GM12878 (cell line): Measurements from ENCODE around the gene SPATA32. TPM values are rescaled to one million over a fixed set of nuclear protein-coding genes. Genes with fewer than 3 reads are reported as not detected.

ENCODE experiments used
- ATAC-seq: fragments of 200-7000 bp; cut with Tn5 transposase; 3 replicates; pipeline ENCODE4 v1.9.1; 2020; ENCODE audit warnings: mild to moderate bottlenecking, moderate library complexity
- BruUV-seq: library from RNA; stranded (reverse); fragments of 400-500 nt; replicated peaks from 2 replicates; lab custom pipeline; 2021; lab: Mats Ljungman, UMichigan
- CTCF ChIA-PET: fragments of 300-600 bp; sonication (Branson Sonifier 250); formaldehyde crosslinking; extraction: SDS; loops from one replicate; lab custom pipeline; 2021; ENCODE audit warnings: inconsistent platforms; lab: Yijun Ruan, JAX
- POLR2A ChIA-PET: fragments of 350-600 bp; formaldehyde crosslinking; extraction: SDS; loops from one replicate; lab custom pipeline; 2021; ENCODE audit warnings: inconsistent platforms; lab: Charles Lee
- RAD21 ChIA-PET: fragments of 300-600 bp; sonication (Branson Sonifier 250); formaldehyde crosslinking; loops from one replicate; lab custom pipeline; 2023; ENCODE audit warnings: antibody characterized with exemption; ENCODE audit not compliant: unreplicated experiment; lab: Charles Lee
- SMC1A ChIA-PET: fragments of 300-600 bp; sonication (Branson Sonifier 250); formaldehyde crosslinking; loops from one replicate; lab custom pipeline; 2023; ENCODE audit not compliant: unreplicated experiment, uncharacterized antibody; lab: Charles Lee
- DNase-seq: peaks from one replicate; pipeline ENCODE4 v3.0.0-alpha.2; 2011; ENCODE audit warnings: low read depth, low spot score
- FAIRE-seq: peaks from 3 replicates; lab custom pipeline; 2011; peaks lifted over from hg19 to GRCh38; lab: Jason Lieb, UNC
- H2AFZ ChIP-seq: 2 replicates; pipeline ENCODE4 v1.6.0; 2011; ENCODE audit warnings: low read depth, low read length, control low read depth; ENCODE audit not compliant: control insufficient read depth
- H3K27ac ChIP-seq: 2 replicates; pipeline ENCODE4 v1.5.1; 2011; ENCODE audit warnings: control low read depth; ENCODE audit not compliant: control insufficient read depth, insufficient read depth
- H3K27me3 ChIP-seq, 2 experiments: replicated peaks in 1 of 2; 2 replicates each; pipeline versions ENCODE4 v1.6.0 to v1.6.1; 2011; ENCODE audit warnings: low read length in 1 of 2; ENCODE audit not compliant: control insufficient read depth in 2 of 2, insufficient read depth in 2 of 2
- H3K36me3 ChIP-seq, 2 experiments: 2 replicates each; pipeline ENCODE4 v1.5.1; 2011; ENCODE audit warnings: low read length in 1 of 2; ENCODE audit not compliant: control insufficient read depth in 2 of 2, insufficient read depth in 2 of 2
- H3K4me1 ChIP-seq: 2 replicates; pipeline ENCODE4 v1.6.1; 2011; ENCODE audit warnings: mild to moderate bottlenecking, low read length, moderate library complexity, mixed read lengths; ENCODE audit not compliant: control insufficient read depth, insufficient read depth
- H3K4me2 ChIP-seq: 2 replicates; pipeline ENCODE4 v1.6.0; 2011; ENCODE audit warnings: control low read depth; ENCODE audit not compliant: control insufficient read depth, insufficient read depth
- H3K4me3 ChIP-seq: fragments of 200-600 bp; sonication (generic); 2 replicates; pipeline ENCODE4 v1.5.1; 2016
- H3K79me2 ChIP-seq: 2 replicates; pipeline ENCODE4 v1.6.0; 2011; ENCODE audit warnings: low read length; ENCODE audit not compliant: control insufficient read depth, insufficient read depth
- H3K9ac ChIP-seq: 2 replicates; pipeline ENCODE4 v1.8.0; 2011; ENCODE audit warnings: low read length, control low read depth, mixed read lengths; ENCODE audit not compliant: control insufficient read depth, insufficient read depth
- H3K9me3 ChIP-seq: replicated peaks from 3 replicates; pipeline ENCODE4 v1.5.1; 2011; ENCODE audit warnings: mild to moderate bottlenecking, low read length; ENCODE audit not compliant: control insufficient read depth, insufficient read depth
- H4K20me1 ChIP-seq: 2 replicates; pipeline ENCODE4 v1.6.0; 2011; ENCODE audit not compliant: control insufficient read depth, insufficient read depth
- BACH1 ChIP-seq: fragments of 450-650 bp; IDR thresholded peaks from 2 replicates; pipeline ENCODE4 v1.6.1; 2017; ENCODE audit warnings: mild to moderate bottlenecking, borderline replicate concordance
- CBFB ChIP-seq: IDR thresholded peaks from 2 replicates; pipeline ENCODE4 v1.6.1; 2016; ENCODE audit warnings: antibody characterized with exemption, low read depth
- JUNB ChIP-seq: IDR thresholded peaks from 2 replicates; pipeline ENCODE4 v1.6.1; 2016; ENCODE audit warnings: antibody characterized with exemption, mild to moderate bottlenecking
- MAX ChIP-seq: IDR thresholded peaks from 2 replicates; pipeline ENCODE4 v1.6.1; 2012; ENCODE audit warnings: low read depth, low read length, improper control_type of control experiment
- POLR2A ChIP-seq: IDR thresholded peaks from 2 replicates; pipeline ENCODE4 v1.6.1; 2011; ENCODE audit warnings: low read depth, mild to moderate bottlenecking, low read length
- SP1 ChIP-seq: IDR thresholded peaks from one replicate; pipeline ENCODE4 v1.6.1; 2011; ENCODE audit warnings: low read depth, low read length
- WGBS: methylation state at CpG from one replicate; pipeline ENCODE4 v1.1.6; 2016; ENCODE audit warnings: low lambda C conversion rate; ENCODE audit not compliant: insufficient replicate concordance, insufficient coverage; ENCODE audit errors: missing lambda C conversion rate; 5-methylcytosine and 5-hydroxymethylcytosine counted together
- in situ Hi-C: fragments of 300-500 bp; cut with MboI; formaldehyde crosslinking; loops from 9 replicates; pipeline ENCODE4 v1.14.3; 2018; ENCODE audit warnings: mixed read lengths
- intact Hi-C: fragments of 100-400 bp; cut with micrococcal nuclease; formaldehyde crosslinking; loops from one replicate; pipeline ENCODE4 v1.14.2; 2022; ENCODE audit not compliant: unreplicated experiment
- polyA plus RNA-seq, 11 experiments: library from polyadenylated mRNA; depleted of rRNA in 4 of 11; unstranded in 6 of 11; stranded (reverse) in 5 of 11; fragments of >200 nt; fragmentation: Nextera tagmentation in 4 of 11; fragmentation: Illumina TruSeq in 1 of 11; extraction: Ambion mirVana in 4 of 11; extraction: Trizol in 1 of 11; gene quantifications; 1 replicate in 1 of 11; 2 replicates in 10 of 11; pipeline versions ENCODE4 v1.2.1 to v1.2.3, GENCODE V29; 2011 to 2016; ENCODE audit warnings: inconsistent platforms in 2 of 11, missing spikeins in 2 of 11, low read depth in 1 of 11
- total RNA-seq, 4 experiments: library from RNA; depleted of rRNA in 3 of 4; stranded (reverse); fragments of >200 nt in 3 of 4; fragmentation: Illumina TruSeq in 1 of 4; extraction: Trizol in 1 of 4; gene quantifications; 2 replicates each; pipeline versions ENCODE4 v1.2.1 to v1.2.3, GENCODE V29; 2013 to 2021

SPATA32 gene
- total and polyA plus RNA-seq, 10 of the 15 experiments (the other 5 are each of a cell fraction or from before 2014, with no cell fraction given): 0.03 to 0.35 (median 0.11) TPM; not detected in 3

DNA sequence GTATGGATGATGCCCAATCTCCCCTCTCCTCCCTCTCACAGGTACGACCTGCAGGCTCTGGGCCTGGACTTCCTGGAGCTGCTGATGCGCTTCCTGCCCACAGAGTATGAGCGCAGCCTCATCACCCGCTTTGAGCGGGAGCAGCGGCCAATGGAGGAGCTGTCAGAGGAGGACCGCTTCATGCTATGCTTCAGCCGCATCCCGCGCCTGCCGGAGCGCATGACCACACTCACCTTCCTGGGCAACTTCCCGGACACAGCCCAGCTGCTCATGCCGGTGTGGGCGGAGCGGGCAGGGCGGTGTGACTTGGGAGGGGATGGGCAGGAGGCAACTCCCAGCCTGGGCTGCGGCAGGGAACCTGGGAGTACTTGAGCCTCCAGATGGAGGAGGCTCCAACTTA, 18.1 kb downstream of the SPATA32 start:
- H3K27ac ChIP-seq: no peak overlapping the region
- TF ChIP-seq POLR2A (peak; percentile 30; the same call in 1 of the 2 replicates), BACH1 (no peak)
- ATAC-seq: no peak
- H3K79me2 ChIP-seq: peaks cover 8% of the 10 kb centered on the region
- no peak overlapping the region for H3K4me3 ChIP-seq
- H3K36me3 ChIP-seq: peaks cover 14 to 49% of the 10 kb centered on the region in 2 experiments; a peak in 3 of 4 replicates
- no peak for FAIRE-seq
- H4K20me1 ChIP-seq: no peaks in the 10 kb centered on the region
- no TSS peak for BruUV-seq
- CTCF ChIA-PET: no interaction called here
- intact Hi-C loops (no loop called here), in situ Hi-C loops (no loop called here)
- no peaks in the 10 kb centered on the region for H3K9me3 ChIP-seq
- no peak for DNase-seq
- SMC1A ChIA-PET: no interaction called here
- POLR2A ChIA-PET: no interaction called here
- H3K4me2 ChIP-seq: no peak overlapping the region
- no peak overlapping the region for H2AFZ ChIP-seq
- RAD21 ChIA-PET: no interaction called here
- WGBS: 92% methylated on average over 18 of the region's 18 CpGs
- H3K27me3 ChIP-seq: no peaks in the 10 kb centered on the region
- peaks cover 6% of the 10 kb centered on the region for H3K4me1 ChIP-seq
- H3K9ac ChIP-seq: no peak overlapping the region

GRCh38 chr17:45242029-45242414, 19.9 kb downstream of the SPATA32 start:
- H2AFZ ChIP-seq: no peak overlapping the region
- peaks cover 27 to 62% of the 10 kb centered on the region in 2 experiments for H3K36me3 ChIP-seq
- H3K27ac ChIP-seq: no peak overlapping the region
- in situ Hi-C loops: no loop called here
- POLR2A ChIA-PET: no interaction called here
- SMC1A ChIA-PET: no interaction called here
- 95% methylated on average over 3 of the region's 18 CpGs for WGBS
- no peak overlapping the region for H3K9ac ChIP-seq
- H3K4me3 ChIP-seq: no peak overlapping the region
- H3K4me2 ChIP-seq: no peak overlapping the region
- DNase-seq: no peak
- H3K79me2 ChIP-seq: no peaks in the 10 kb centered on the region
- no peaks in the 10 kb centered on the region for H3K27me3 ChIP-seq
- no peaks in the 10 kb centered on the region for H4K20me1 ChIP-seq
- intact Hi-C loops: no loop called here
- no peaks in the 10 kb centered on the region for H3K9me3 ChIP-seq
- no peak for FAIRE-seq
- CTCF ChIA-PET: interaction anchor here (1.0 to 1.5 kb wide), 2 partner anchors 13 to 186 kb away, joined by 3 to 4 read pairs; no protein-coding TSS in a partner anchor
- BruUV-seq: no TSS peak
- peaks cover 5% of the 10 kb centered on the region for H3K4me1 ChIP-seq
- no peak for TF ChIP-seq SP1
- TF ChIP-seq CBFB: no peak
- no peak for TF ChIP-seq MAX
- no peak for TF ChIP-seq JUNB
- RAD21 ChIA-PET: no interaction called here
- no peak for ATAC-seq
